HCT116 (cell line): ENCODE results near the gene NSUN4. TPM values are rescaled to one million over a fixed set of nuclear protein-coding genes. Genes with fewer than 3 reads are reported as not detected.

Experiments
- ATAC-seq: fragments of 200-7000 bp; cut with Tn5 transposase; 2 replicates; pipeline ENCODE4 v1.9.1; 2020; ENCODE audit warnings: mild to moderate bottlenecking, moderate library complexity
- BruUV-seq: library from RNA; stranded (reverse); fragments of 400-500 nt; replicated peaks from 2 replicates; lab custom pipeline; 2021; lab: Mats Ljungman, UMichigan
- CTCF ChIA-PET: fragments of 300-600 bp; sonication (Branson Sonifier 250); formaldehyde crosslinking; loops from one replicate; lab custom pipeline; 2021; ENCODE audit warnings: antibody characterized with exemption; lab: Charles Lee
- POLR2A ChIA-PET: fragments of 300-600, 350-600 bp; sonication (Branson Sonifier 250); formaldehyde crosslinking; loops from one replicate; lab custom pipeline; 2021; ENCODE audit warnings: antibody characterized with exemption; lab: Charles Lee
- RAD21 ChIA-PET, 2 experiments: fragments of 300-600 bp; sonication (Branson Sonifier 250); formaldehyde crosslinking; loops; one replicate each; lab custom pipeline; 2023; ENCODE audit warnings: low total read pairs in 2 of 2; ENCODE audit not compliant: uncharacterized antibody in 2 of 2, unreplicated experiment in 2 of 2, low non-redundant PET in 1 of 2; lab: Charles Lee
- DNase-seq: peaks from one replicate; pipeline ENCODE4 v3.0.0-alpha.2; 2010; ENCODE audit warnings: low read depth, low spot score
- H2AFZ ChIP-seq: fragments of 200-600 bp; shearing (Covaris generic), sonication (generic); 2 replicates; pipeline ENCODE4 v1.6.1; 2017; ENCODE audit warnings: low read depth, mixed run types, mixed read lengths, antibody characterized with exemption, low read length; ENCODE audit not compliant: poor library complexity, severe bottlenecking
- H3K27ac ChIP-seq: 2 replicates; pipeline ENCODE4 v1.5.1; 2012; ENCODE audit warnings: low read depth, low read length
- H3K27me3 ChIP-seq: fragments of 200-600 bp; sonication (generic); 2 replicates; pipeline ENCODE4 v1.6.1; 2016; ENCODE audit warnings: mixed run types, low read length, mixed read lengths; ENCODE audit not compliant: insufficient read depth
- H3K36me3 ChIP-seq, 2 experiments: fragments of 200-500 bp in 1 of 2; fragments of 200-600 bp in 1 of 2; sonication (Bioruptor generic) in 1 of 2; sonication (generic) in 1 of 2; 2 replicates each; pipeline versions ENCODE4 v1.5.1 to v1.6.1; 2014 to 2016; ENCODE audit warnings: low read length in 2 of 2, inconsistent platforms in 1 of 2, mixed read lengths in 1 of 2, mixed run types in 1 of 2; ENCODE audit not compliant: insufficient read depth in 2 of 2, control insufficient read depth in 1 of 2
- H3K4me1 ChIP-seq, 2 experiments: fragments of 200-600 bp in 1 of 2; sonication (generic) in 1 of 2; 2 replicates each; pipeline versions ENCODE4 v1.5.1 to v1.6.1; 2012 to 2017; ENCODE audit warnings: low read length in 2 of 2, inconsistent platforms in 1 of 2, mild to moderate bottlenecking in 1 of 2, mixed read lengths in 1 of 2, mixed run types in 1 of 2, moderate library complexity in 1 of 2; ENCODE audit not compliant: insufficient read depth in 2 of 2, control insufficient read depth in 1 of 2
- H3K4me2 ChIP-seq: fragments of 200-600 bp; sonication (generic); 2 replicates; pipeline ENCODE4 v1.6.1; 2017; ENCODE audit warnings: mixed run types, low read length, mixed read lengths
- H3K4me3 ChIP-seq, 2 experiments: fragments of 200-600 bp in 1 of 2; sonication (generic) in 1 of 2; replicated peaks in 1 of 2; 2 replicates each; pipeline ENCODE4 v1.5.1; 2011 to 2016; ENCODE audit warnings: low read length in 2 of 2, control low read depth in 1 of 2, low read depth in 1 of 2, mild to moderate bottlenecking in 1 of 2, mixed read lengths in 1 of 2, mixed run types in 1 of 2
- H3K79me2 ChIP-seq: fragments of 200-600 bp; sonication (generic); 2 replicates; pipeline ENCODE4 v1.6.1; 2017; ENCODE audit warnings: mild to moderate bottlenecking, mixed run types, low read length, moderate library complexity, mixed read lengths; ENCODE audit not compliant: insufficient read depth
- H3K9ac ChIP-seq: fragments of 200-600 bp; sonication (generic); 2 replicates; pipeline ENCODE4 v1.6.1; 2016; ENCODE audit warnings: low read length, mixed read lengths
- H3K9me2 ChIP-seq: fragments of 200-600 bp; sonication (generic), shearing (Covaris generic); 2 replicates; pipeline ENCODE4 v1.6.1; 2017; ENCODE audit warnings: mixed run types, mild to moderate bottlenecking, moderate library complexity; ENCODE audit not compliant: insufficient read depth
- H3K9me3 ChIP-seq, 2 experiments: fragments of 200-500 bp in 1 of 2; fragments of 200-600 bp in 1 of 2; sonication (Bioruptor generic) in 1 of 2; sonication (generic) in 1 of 2; 2 replicates each; pipeline ENCODE4 v1.6.1; 2014 to 2017; ENCODE audit warnings: low read length in 2 of 2, mixed read lengths in 2 of 2, inconsistent platforms in 1 of 2, low read depth in 1 of 2, mild to moderate bottlenecking in 1 of 2, mixed run types in 1 of 2, moderate library complexity in 1 of 2; ENCODE audit not compliant: control insufficient read depth in 1 of 2, insufficient read depth in 1 of 2
- H4K20me1 ChIP-seq: fragments of 200-600 bp; sonication (generic), shearing (Covaris generic); 2 replicates; pipeline ENCODE4 v1.6.1; 2017; ENCODE audit warnings: mixed run types, mild to moderate bottlenecking, moderate library complexity; ENCODE audit not compliant: insufficient read depth
- EGR1 ChIP-seq: IDR thresholded peaks from 2 replicates; pipeline ENCODE4 v1.6.1; 2012; ENCODE audit warnings: low read depth
- POLR2A ChIP-seq: IDR thresholded peaks from 2 replicates; pipeline ENCODE4 v1.7.0; 2011; ENCODE audit warnings: borderline replicate concordance; ENCODE audit not compliant: insufficient read depth, insufficient read length; ENCODE audit errors: extremely low read depth
- intact Hi-C: fragments of 100-400 bp; cut with micrococcal nuclease; formaldehyde crosslinking; loops from 2 replicates; pipeline ENCODE4 v1.10.0; 2022
- total RNA-seq: library from RNA; stranded (reverse); gene quantifications from one replicate; pipeline ENCODE4 v1.2.1, GENCODE V29; 2021; ENCODE audit not compliant: unreplicated experiment
- TF ChIP-seq, protein P1 (sequence below): IDR thresholded peaks from 2 replicates; pipeline ENCODE4 v1.6.1; 2012
- TF ChIP-seq, protein P2 (sequence below): IDR thresholded peaks from 2 replicates; pipeline ENCODE4 v1.6.1; 2011; ENCODE audit warnings: mild to moderate bottlenecking, low read length, moderate library complexity; ENCODE audit not compliant: insufficient replicate concordance; ENCODE audit errors: extremely low read depth
- TF ChIP-seq, protein P3 (sequence below), 3 experiments: fragments of 200-600 bp in 1 of 3; sonication (generic) in 1 of 3; IDR thresholded peaks in 2 of 3; conservative IDR thresholded peaks in 1 of 3; 2 replicates each; pipeline ENCODE4 v1.5.1; 2012 to 2017; ENCODE audit warnings: low read depth in 2 of 3, low read length in 2 of 3, antibody characterized with exemption in 1 of 3, borderline replicate concordance in 1 of 3, control low read depth in 1 of 3, mild to moderate bottlenecking in 1 of 3, mixed read lengths in 1 of 3, mixed run types in 1 of 3, moderate library complexity in 1 of 3; ENCODE audit not compliant: insufficient read depth in 1 of 3

The NSUN4 gene
- total RNA-seq, 1 experiment from 2014 or later: 27.8 TPM

DNA sequence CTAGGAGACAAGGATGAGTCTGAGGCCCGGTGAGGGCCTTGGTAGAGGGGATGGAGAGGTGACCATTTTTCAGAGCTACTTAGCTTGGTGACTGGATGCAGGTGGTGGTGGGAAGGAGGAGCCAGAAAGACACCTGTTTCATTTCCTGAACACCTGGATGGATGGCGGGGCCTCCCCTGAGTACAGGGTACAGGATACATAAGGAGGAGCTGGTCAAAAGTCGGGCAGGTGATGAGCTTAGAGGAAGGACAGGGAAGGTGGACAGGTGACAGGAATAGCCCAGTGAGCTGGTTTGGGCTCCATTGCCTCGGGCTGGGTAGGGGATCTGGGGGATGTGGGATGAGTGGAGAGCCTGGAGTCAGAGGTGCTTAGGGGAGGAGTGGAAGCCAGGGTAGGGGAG, 59.8 kb downstream of the NSUN4 start:
- H3K4me2 ChIP-seq: no peak overlapping the region
- no TSS peak for BruUV-seq
- peaks cover 8 to 14% of the 10 kb centered on the region in 2 experiments; a peak in 3 of 4 replicates for H3K4me1 ChIP-seq
- ChIA-PET POLR2A (no interaction called here), CTCF (no interaction called here), RAD21 (no interaction called here)
- no peak overlapping the region for H3K27ac ChIP-seq
- no peaks in the 10 kb centered on the region for H3K36me3 ChIP-seq
- TF ChIP-seq, protein P1, sequence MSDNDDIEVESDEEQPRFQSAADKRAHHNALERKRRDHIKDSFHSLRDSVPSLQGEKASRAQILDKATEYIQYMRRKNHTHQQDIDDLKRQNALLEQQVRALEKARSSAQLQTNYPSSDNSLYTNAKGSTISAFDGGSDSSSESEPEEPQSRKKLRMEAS: no peak
- TF ChIP-seq, protein P2, sequence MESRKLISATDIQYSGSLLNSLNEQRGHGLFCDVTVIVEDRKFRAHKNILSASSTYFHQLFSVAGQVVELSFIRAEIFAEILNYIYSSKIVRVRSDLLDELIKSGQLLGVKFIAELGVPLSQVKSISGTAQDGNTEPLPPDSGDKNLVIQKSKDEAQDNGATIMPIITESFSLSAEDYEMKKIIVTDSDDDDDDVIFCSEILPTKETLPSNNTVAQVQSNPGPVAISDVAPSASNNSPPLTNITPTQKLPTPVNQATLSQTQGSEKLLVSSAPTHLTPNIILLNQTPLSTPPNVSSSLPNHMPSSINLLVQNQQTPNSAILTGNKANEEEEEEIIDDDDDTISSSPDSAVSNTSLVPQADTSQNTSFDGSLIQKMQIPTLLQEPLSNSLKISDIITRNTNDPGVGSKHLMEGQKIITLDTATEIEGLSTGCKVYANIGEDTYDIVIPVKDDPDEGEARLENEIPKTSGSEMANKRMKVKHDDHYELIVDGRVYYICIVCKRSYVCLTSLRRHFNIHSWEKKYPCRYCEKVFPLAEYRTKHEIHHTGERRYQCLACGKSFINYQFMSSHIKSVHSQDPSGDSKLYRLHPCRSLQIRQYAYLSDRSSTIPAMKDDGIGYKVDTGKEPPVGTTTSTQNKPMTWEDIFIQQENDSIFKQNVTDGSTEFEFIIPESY: no peak
- TF ChIP-seq POLR2A (no peak), EGR1 (no peak)
- TF ChIP-seq, protein P3, sequence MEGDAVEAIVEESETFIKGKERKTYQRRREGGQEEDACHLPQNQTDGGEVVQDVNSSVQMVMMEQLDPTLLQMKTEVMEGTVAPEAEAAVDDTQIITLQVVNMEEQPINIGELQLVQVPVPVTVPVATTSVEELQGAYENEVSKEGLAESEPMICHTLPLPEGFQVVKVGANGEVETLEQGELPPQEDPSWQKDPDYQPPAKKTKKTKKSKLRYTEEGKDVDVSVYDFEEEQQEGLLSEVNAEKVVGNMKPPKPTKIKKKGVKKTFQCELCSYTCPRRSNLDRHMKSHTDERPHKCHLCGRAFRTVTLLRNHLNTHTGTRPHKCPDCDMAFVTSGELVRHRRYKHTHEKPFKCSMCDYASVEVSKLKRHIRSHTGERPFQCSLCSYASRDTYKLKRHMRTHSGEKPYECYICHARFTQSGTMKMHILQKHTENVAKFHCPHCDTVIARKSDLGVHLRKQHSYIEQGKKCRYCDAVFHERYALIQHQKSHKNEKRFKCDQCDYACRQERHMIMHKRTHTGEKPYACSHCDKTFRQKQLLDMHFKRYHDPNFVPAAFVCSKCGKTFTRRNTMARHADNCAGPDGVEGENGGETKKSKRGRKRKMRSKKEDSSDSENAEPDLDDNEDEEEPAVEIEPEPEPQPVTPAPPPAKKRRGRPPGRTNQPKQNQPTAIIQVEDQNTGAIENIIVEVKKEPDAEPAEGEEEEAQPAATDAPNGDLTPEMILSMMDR (IDR thresholded peaks at IDR 0.05 in 2 of 3, conservative IDR thresholded peaks at IDR 0.05 in 1 of 3; ENCODE audit: borderline replicate concordance in 1 of 3, insufficient read depth in 1 of 3, low read depth in 2 of 3, low read length in 2 of 3): no peak
- ATAC-seq (no peak), DNase-seq (no peak)
- H2AFZ ChIP-seq: no peak overlapping the region
- H4K20me1 ChIP-seq: no peaks in the 10 kb centered on the region
- no peaks in the 10 kb centered on the region for H3K9me3 ChIP-seq
- intact Hi-C loops: no loop called here
- H3K27me3 ChIP-seq: no peaks in the 10 kb centered on the region
- H3K79me2 ChIP-seq: no peaks in the 10 kb centered on the region
- H3K4me3 ChIP-seq: no peak overlapping the region
- H3K9ac ChIP-seq: no peak overlapping the region
- H3K9me2 ChIP-seq: no peaks in the 10 kb centered on the region
